Panc1 (cell line): ENCODE results near the gene LEMD2. TPM values are rescaled to one million over a fixed set of nuclear protein-coding genes. Genes with fewer than 3 reads are reported as not detected.

Experiments
- ATAC-seq: fragments of 200-7000 bp; cut with Tn5 transposase; 2 replicates; pipeline ENCODE4 v1.9.1; 2020; ENCODE audit warnings: mild to moderate bottlenecking, moderate library complexity
- BruUV-seq: library from RNA; stranded (reverse); fragments of 400-500 nt; replicated peaks from 2 replicates; lab custom pipeline; 2021; lab: Mats Ljungman, UMichigan
- CTCF ChIA-PET: fragments of 300-600 bp; sonication (Branson Sonifier 250); formaldehyde crosslinking; loops from one replicate; lab custom pipeline; 2022; ENCODE audit warnings: antibody characterized with exemption; lab: Charles Lee
- POLR2A ChIA-PET: fragments of 300-600 bp; sonication (Branson Sonifier 250); formaldehyde crosslinking; loops from one replicate; lab custom pipeline; 2022; ENCODE audit warnings: antibody characterized with exemption; lab: Charles Lee
- DNase-seq: peaks from one replicate; pipeline ENCODE4 v3.0.0-alpha.2; 2010; ENCODE audit warnings: low read depth, low spot score
- H3K27ac ChIP-seq: 2 replicates; pipeline ENCODE4 v1.5.1; 2011; ENCODE audit warnings: mild to moderate bottlenecking, low read length, inconsistent platforms
- H3K27me3 ChIP-seq: fragments of 200-500 bp; sonication (Bioruptor generic); 2 replicates; pipeline ENCODE4 v1.6.0; 2014; ENCODE audit warnings: low read length, inconsistent platforms; ENCODE audit not compliant: control insufficient read depth, insufficient read depth
- H3K36me3 ChIP-seq: fragments of 200-500 bp; sonication (Bioruptor generic); 2 replicates; pipeline ENCODE4 v1.5.1; 2014; ENCODE audit warnings: inconsistent platforms, mild to moderate bottlenecking, low read length, moderate library complexity; ENCODE audit not compliant: control insufficient read depth, insufficient read depth
- H3K4me1 ChIP-seq: 2 replicates; pipeline ENCODE4 v1.5.1; 2011; ENCODE audit warnings: inconsistent platforms, mild to moderate bottlenecking, low read length, moderate library complexity; ENCODE audit not compliant: control insufficient read depth, insufficient read depth
- H3K4me3 ChIP-seq, 2 experiments: 2 replicates each; pipeline ENCODE4 v1.5.1; 2011 to 2012; ENCODE audit warnings: low read depth in 2 of 2, low read length in 2 of 2, mild to moderate bottlenecking in 2 of 2, inconsistent platforms in 1 of 2, moderate library complexity in 1 of 2
- H3K9me3 ChIP-seq: fragments of 200-500 bp; sonication (Bioruptor generic); 2 replicates; pipeline ENCODE4 v1.5.1; 2014; ENCODE audit warnings: low read depth, mild to moderate bottlenecking, inconsistent platforms, low read length, moderate library complexity; ENCODE audit not compliant: control insufficient read depth, insufficient read depth
- POLR2AphosphoS5 ChIP-seq: IDR thresholded peaks from 2 replicates; pipeline ENCODE4 v1.6.1; 2012; ENCODE audit warnings: mild to moderate bottlenecking, low read depth, low read length, moderate library complexity
- SIN3A ChIP-seq: IDR thresholded peaks from 2 replicates; pipeline ENCODE4 v1.6.1; 2012; ENCODE audit warnings: low read depth, mild to moderate bottlenecking, low read length, moderate library complexity, borderline replicate concordance; ENCODE audit not compliant: insufficient read depth
- TCF7L2 ChIP-seq: IDR thresholded peaks from 2 replicates; pipeline ENCODE4 v1.6.1; 2011; ENCODE audit warnings: mild to moderate bottlenecking, low read depth, low read length, inconsistent platforms
- in situ Hi-C: cut with HindIII; loops from 2 replicates; pipeline ENCODE4 v1.10.0; 2016; ENCODE audit warnings: low sequenced_read_pairs, low pct_unique_long_range_greater_than_20kb
- intact Hi-C: fragments of 100-400 bp; cut with micrococcal nuclease; formaldehyde crosslinking; loops from one replicate; pipeline ENCODE4 v1.10.0; 2022; ENCODE audit not compliant: unreplicated experiment
- total RNA-seq: library from RNA; stranded (reverse); gene quantifications from one replicate; pipeline ENCODE4 v1.2.1, GENCODE V29; 2021; ENCODE audit not compliant: unreplicated experiment
- TF ChIP-seq, protein P1 (sequence below), 2 experiments: IDR thresholded peaks; 2 replicates each; pipeline ENCODE4 v1.6.1; 2011 to 2012; ENCODE audit warnings: low read depth in 2 of 2, control low read depth in 1 of 2, low read length in 1 of 2, mild to moderate bottlenecking in 1 of 2, moderate library complexity in 1 of 2; ENCODE audit not compliant: insufficient read depth in 1 of 2
- TF ChIP-seq, protein P2 (sequence below): fragments of 450-650 bp; IDR thresholded peaks from 2 replicates; pipeline ENCODE4 v1.5.1; 2017; ENCODE audit warnings: mild to moderate bottlenecking

Gene LEMD2
- total RNA-seq, 1 experiment from 2014 or later, result 89.8 TPM

DNA sequence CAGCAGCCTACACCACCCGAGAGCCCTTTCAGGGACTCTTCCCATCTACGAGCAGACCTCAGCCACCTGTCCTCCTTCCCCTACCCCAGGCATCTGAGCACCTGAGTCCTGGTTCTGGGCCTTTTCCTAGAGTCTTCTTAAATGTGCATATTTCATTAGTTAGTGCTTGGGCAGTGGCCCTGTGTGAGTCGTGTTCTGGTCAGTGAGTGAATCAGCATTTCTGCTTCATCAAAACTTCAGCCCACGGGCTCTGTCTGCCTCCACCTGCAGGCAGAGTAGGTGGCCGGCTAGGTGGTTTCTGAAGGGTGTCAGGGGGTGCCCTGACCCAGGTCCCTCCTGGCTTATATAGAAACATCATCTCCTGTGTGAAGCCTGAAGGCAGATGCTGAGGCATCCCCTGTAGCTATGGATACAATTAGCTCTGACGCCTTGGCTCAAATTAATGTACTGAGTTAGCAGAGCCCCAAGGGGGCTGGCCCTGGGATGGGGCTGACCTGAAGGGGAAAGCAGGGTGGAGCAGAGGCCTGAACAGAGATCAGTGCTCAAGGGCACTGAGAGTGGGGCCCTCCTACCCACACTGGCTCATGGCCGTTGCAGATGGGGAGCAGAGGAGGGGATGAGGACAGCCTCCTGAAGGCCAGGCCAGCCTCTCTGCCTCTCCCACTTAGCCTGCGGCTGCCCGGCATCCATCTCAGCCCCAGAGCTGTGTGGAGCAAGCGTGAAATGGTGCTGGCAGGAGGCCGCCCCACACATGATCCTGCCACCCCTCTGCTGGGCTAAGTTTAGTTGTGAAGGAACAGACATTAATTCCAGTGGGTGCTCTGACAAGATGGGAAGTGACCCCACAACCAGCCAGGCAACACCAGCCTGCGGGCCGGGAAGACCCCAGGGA, 55.9 kb downstream of the LEMD2 start:
- ChIA-PET CTCF (no interaction called here), POLR2A (no interaction called here)
- Histone ChIP-seq H3K36me3 (no peaks in the 10 kb centered on the region), H3K27ac (no peak overlapping the region), H3K27me3 (no peaks in the 10 kb centered on the region), H3K4me3 (no peak overlapping the region), H3K9me3 (no peaks in the 10 kb centered on the region), H3K4me1 (no peaks in the 10 kb centered on the region)
- no TSS peak for BruUV-seq
- TF ChIP-seq SIN3A, result no peak
- no peak for TF ChIP-seq POLR2AphosphoS5
- TF ChIP-seq, protein P1, sequence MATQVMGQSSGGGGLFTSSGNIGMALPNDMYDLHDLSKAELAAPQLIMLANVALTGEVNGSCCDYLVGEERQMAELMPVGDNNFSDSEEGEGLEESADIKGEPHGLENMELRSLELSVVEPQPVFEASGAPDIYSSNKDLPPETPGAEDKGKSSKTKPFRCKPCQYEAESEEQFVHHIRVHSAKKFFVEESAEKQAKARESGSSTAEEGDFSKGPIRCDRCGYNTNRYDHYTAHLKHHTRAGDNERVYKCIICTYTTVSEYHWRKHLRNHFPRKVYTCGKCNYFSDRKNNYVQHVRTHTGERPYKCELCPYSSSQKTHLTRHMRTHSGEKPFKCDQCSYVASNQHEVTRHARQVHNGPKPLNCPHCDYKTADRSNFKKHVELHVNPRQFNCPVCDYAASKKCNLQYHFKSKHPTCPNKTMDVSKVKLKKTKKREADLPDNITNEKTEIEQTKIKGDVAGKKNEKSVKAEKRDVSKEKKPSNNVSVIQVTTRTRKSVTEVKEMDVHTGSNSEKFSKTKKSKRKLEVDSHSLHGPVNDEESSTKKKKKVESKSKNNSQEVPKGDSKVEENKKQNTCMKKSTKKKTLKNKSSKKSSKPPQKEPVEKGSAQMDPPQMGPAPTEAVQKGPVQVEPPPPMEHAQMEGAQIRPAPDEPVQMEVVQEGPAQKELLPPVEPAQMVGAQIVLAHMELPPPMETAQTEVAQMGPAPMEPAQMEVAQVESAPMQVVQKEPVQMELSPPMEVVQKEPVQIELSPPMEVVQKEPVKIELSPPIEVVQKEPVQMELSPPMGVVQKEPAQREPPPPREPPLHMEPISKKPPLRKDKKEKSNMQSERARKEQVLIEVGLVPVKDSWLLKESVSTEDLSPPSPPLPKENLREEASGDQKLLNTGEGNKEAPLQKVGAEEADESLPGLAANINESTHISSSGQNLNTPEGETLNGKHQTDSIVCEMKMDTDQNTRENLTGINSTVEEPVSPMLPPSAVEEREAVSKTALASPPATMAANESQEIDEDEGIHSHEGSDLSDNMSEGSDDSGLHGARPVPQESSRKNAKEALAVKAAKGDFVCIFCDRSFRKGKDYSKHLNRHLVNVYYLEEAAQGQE (IDR thresholded peaks at IDR 0.05; ENCODE audit: insufficient read depth in 1 of 2, low read depth in 2 of 2, low read length in 1 of 2), result no peak
- TF ChIP-seq, protein P2, sequence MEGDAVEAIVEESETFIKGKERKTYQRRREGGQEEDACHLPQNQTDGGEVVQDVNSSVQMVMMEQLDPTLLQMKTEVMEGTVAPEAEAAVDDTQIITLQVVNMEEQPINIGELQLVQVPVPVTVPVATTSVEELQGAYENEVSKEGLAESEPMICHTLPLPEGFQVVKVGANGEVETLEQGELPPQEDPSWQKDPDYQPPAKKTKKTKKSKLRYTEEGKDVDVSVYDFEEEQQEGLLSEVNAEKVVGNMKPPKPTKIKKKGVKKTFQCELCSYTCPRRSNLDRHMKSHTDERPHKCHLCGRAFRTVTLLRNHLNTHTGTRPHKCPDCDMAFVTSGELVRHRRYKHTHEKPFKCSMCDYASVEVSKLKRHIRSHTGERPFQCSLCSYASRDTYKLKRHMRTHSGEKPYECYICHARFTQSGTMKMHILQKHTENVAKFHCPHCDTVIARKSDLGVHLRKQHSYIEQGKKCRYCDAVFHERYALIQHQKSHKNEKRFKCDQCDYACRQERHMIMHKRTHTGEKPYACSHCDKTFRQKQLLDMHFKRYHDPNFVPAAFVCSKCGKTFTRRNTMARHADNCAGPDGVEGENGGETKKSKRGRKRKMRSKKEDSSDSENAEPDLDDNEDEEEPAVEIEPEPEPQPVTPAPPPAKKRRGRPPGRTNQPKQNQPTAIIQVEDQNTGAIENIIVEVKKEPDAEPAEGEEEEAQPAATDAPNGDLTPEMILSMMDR, result no peak
- ATAC-seq (no peak), DNase-seq (no peak)
- in situ Hi-C loops, result no loop called here
- intact Hi-C loops, result no loop called here

DNA sequence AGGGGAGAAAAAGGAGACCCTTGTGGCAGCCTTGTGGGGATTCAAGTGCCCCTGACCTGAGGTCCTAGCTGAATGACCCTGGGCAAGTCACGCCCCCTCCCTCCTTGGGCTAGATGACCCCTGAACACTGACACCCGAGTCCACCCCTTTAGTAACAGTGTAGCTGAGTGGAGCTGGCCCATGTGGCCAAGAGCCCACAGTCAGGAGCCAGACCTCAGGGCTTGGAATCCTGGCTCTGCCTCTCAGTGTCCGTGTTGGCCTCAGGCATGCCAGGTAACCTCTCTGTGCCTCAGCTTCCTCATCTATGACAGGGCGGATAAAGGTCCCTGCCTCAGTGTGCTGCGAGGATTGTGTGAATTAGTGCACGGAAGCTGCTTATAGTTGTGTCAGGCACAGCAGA, 56.5 kb downstream of the LEMD2 start:
- BruUV-seq, result no TSS peak
- intact Hi-C loops (no loop called here), in situ Hi-C loops (no loop called here)
- POLR2A ChIA-PET, result no interaction called here
- no peaks in the 10 kb centered on the region for H3K4me1 ChIP-seq
- H3K27me3 ChIP-seq, result no peaks in the 10 kb centered on the region
- H3K36me3 ChIP-seq, result no peaks in the 10 kb centered on the region
- ATAC-seq (no peak), DNase-seq (no peak)
- no peak overlapping the region for H3K4me3 ChIP-seq
- no peaks in the 10 kb centered on the region for H3K9me3 ChIP-seq
- CTCF ChIA-PET, result no interaction called here
- H3K27ac ChIP-seq, result no peak overlapping the region
- TF ChIP-seq POLR2AphosphoS5, result no peak
- TF ChIP-seq SIN3A, result no peak
- TF ChIP-seq, protein P1 (IDR thresholded peaks at IDR 0.05; ENCODE audit: insufficient read depth in 1 of 2, low read depth in 2 of 2, low read length in 1 of 2), result no peak
- no peak for TF ChIP-seq TCF7L2
- TF ChIP-seq, protein P2, result no peak
